Measurements from ENCODE around the gene SHC2.

The SHC2 gene

GRCh38 chr19:369256-369655 lies 91.6 kb downstream of the SHC2 start:
- no peak for DNase-seq

- DNase-seq: no peak
Observed at GRCh38 chr19:368630-369024, 92.2 kb downstream of the SHC2 start.

- DNase-seq: no peak
Observed at GRCh38 chr19:367963-368629, 92.7 kb downstream of the SHC2 start.

GRCh38 chr19:367561-367960 lies 93.3 kb downstream of the SHC2 start:
- DNase-seq: no peak

GRCh38 chr19:366951-367350 lies 93.9 kb downstream of the SHC2 start:
- DNase-seq: no peak

Data from CD4-positive, alpha-beta T cell treated with Interferon gamma for 1 hour (primary cell).